Right atrium auricular region (tissue), 2 donors: ENCODE measurements around the gene GSTO2. TPM values are rescaled to one million over a fixed set of nuclear protein-coding genes. Genes with fewer than 3 reads are reported as not detected.
"Not testable (repeated sequence)": the region's sequence is repeated elsewhere in the genome, so short reads cannot be mapped to it uniquely, and the experiment has no call there.

Experiments used
- DNase-seq: peaks from one replicate; pipeline ENCODE4 v3.0.0-alpha.2; 2019; ENCODE audit warnings: low spot score
- H3K27ac ChIP-seq, 2 donors: fragments of 200-600 bp; sonication (generic); 1 replicate in 1 of 2; 2 replicates in 1 of 2; pipeline ENCODE4 v1.5.1; 2016 to 2019
- H3K27me3 ChIP-seq, 2 donors: fragments of 200-600 bp; sonication (generic); one replicate each; pipeline versions ENCODE4 v1.5.1 to v1.6.0; 2017 to 2019
- H3K36me3 ChIP-seq: fragments of 200-600 bp; sonication (generic); one replicate; pipeline ENCODE4 v1.5.1; 2016
- H3K4me1 ChIP-seq, 2 donors: fragments of 200-600 bp; sonication (generic); one replicate each; pipeline versions ENCODE4 v1.5.1 to v1.6.0; 2017 to 2019
- H3K4me3 ChIP-seq, 2 donors: fragments of 200-600 bp; sonication (generic); 1 replicate in 1 of 2; 2 replicates in 1 of 2; pipeline ENCODE4 v1.5.1; 2017 to 2019; ENCODE audit warnings: mild to moderate bottlenecking in 1 of 2, moderate library complexity in 1 of 2
- H3K9me3 ChIP-seq, 2 donors: fragments of 200-600 bp; sonication (generic); one replicate each; pipeline ENCODE4 v1.5.1; 2019
- total RNA-seq, 2 donors: library from RNA; depleted of rRNA; stranded (reverse); fragments of >200 nt; gene quantifications; one replicate each; pipeline ENCODE4 v1.1.0, GENCODE V29; 2016
- TF ChIP-seq, protein P1 (sequence below), 2 donors: fragments of 200-600 bp; sonication (generic); IDR thresholded peaks; one replicate each; pipeline ENCODE4 v1.5.1; 2019; ENCODE audit warnings: antibody characterized with exemption in 2 of 2

The GSTO2 gene
- total RNA-seq, 2 donors from 2014 or later: 0.55 to 0.63 TPM

DNA sequence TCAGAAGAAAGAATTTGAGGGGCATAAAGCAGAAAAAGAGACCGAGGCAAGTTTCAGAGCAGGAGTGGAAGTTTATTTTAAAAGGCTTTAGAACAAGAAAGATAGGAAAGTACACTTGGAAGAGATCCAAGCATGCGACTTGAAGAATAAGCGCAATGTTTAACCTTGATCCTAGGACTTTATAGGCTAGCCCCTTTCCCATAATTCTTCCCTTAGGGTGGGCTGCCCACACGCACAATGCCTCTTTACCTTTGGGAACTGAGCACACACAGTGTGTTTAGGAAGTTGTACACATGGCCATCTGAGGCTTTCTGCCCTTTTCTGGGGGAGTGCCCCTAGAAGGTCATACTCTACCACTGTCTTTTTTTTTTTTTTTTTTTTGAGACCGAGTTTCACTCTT lies 25.5 kb upstream of the GSTO2 start:
- Histone ChIP-seq H3K27me3 (no peaks in the 10 kb centered on the region), H3K4me1 (no peaks in the 10 kb centered on the region), H3K36me3 (no peaks in the 10 kb centered on the region), H3K9me3 (no peaks in the 10 kb centered on the region), H3K27ac (no peak overlapping the region), H3K4me3 (no peak overlapping the region)
- TF ChIP-seq, protein P1, sequence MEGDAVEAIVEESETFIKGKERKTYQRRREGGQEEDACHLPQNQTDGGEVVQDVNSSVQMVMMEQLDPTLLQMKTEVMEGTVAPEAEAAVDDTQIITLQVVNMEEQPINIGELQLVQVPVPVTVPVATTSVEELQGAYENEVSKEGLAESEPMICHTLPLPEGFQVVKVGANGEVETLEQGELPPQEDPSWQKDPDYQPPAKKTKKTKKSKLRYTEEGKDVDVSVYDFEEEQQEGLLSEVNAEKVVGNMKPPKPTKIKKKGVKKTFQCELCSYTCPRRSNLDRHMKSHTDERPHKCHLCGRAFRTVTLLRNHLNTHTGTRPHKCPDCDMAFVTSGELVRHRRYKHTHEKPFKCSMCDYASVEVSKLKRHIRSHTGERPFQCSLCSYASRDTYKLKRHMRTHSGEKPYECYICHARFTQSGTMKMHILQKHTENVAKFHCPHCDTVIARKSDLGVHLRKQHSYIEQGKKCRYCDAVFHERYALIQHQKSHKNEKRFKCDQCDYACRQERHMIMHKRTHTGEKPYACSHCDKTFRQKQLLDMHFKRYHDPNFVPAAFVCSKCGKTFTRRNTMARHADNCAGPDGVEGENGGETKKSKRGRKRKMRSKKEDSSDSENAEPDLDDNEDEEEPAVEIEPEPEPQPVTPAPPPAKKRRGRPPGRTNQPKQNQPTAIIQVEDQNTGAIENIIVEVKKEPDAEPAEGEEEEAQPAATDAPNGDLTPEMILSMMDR (IDR thresholded peaks at IDR 0.05): no peak
- no peak for DNase-seq

DNA sequence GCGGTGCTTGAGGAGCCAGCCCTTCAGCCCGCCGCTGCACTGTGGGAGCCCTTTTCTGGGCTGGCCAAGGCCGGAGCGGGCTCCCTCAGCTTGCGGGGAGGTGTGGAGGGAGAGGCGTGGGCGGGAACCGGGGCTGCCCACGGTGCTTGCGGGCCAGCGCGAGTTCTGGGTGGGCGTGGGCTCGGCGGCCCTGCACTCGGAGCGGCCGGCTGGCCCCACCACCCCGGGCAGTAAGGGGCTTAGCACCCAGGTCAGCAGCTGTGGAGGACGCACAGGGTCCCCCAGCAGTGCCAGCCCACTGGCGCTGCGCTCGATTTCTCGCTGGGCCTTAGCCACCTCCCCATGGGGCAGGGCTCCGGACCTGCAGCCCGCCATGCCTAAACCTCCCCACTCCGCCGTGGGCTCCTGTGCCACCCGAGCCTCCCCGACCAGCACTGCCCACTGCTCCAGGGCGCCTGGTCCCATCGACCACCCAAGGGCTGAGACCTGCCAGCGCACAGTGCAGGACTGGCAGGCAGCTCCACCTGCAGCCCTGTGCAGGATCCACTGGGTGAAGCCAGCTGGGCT lies 23.8 kb upstream of the GSTO2 start:
- no peak overlapping the region for H3K27ac ChIP-seq
- TF ChIP-seq, protein P1 (IDR thresholded peaks at IDR 0.05): no peak
- no peak overlapping the region for H3K4me3 ChIP-seq
- no peaks in the 10 kb centered on the region for H3K9me3 ChIP-seq
- no peaks in the 10 kb centered on the region for H3K36me3 ChIP-seq
- H3K4me1 ChIP-seq: no peaks in the 10 kb centered on the region
- no peak for DNase-seq
- no peaks in the 10 kb centered on the region for H3K27me3 ChIP-seq

GRCh38 chr10:104246976-104247375 lies 22.0 kb upstream of the GSTO2 start:
- TF ChIP-seq, protein P1 (IDR thresholded peaks at IDR 0.05): no peak
- DNase-seq: no peak
- H3K27ac ChIP-seq: no peak overlapping the region

GRCh38 chr10:104247513-104248146 lies 21.4 kb upstream of the GSTO2 start:
- Histone ChIP-seq H3K9me3 (no peaks in the 10 kb centered on the region), H3K36me3 (no peaks in the 10 kb centered on the region), H3K4me1 (no peaks in the 10 kb centered on the region), H3K4me3 (no peak overlapping the region), H3K27me3 (no peaks in the 10 kb centered on the region), H3K27ac (no peak overlapping the region)
- TF ChIP-seq, protein P1 (IDR thresholded peaks at IDR 0.05): no peak
- no peak for DNase-seq

More at GRCh38 chr10:104246976-104247375, 22.0 kb upstream of the GSTO2 start:
- no peaks in the 10 kb centered on the region for H3K4me1 ChIP-seq
- no peaks in the 10 kb centered on the region for H3K27me3 ChIP-seq
- no peaks in the 10 kb centered on the region for H3K36me3 ChIP-seq
- H3K9me3 ChIP-seq: no peaks in the 10 kb centered on the region
- H3K4me3 ChIP-seq: no peak overlapping the region

GRCh38 chr10:104248931-104249330 lies 20.1 kb upstream of the GSTO2 start:
- H3K4me1 ChIP-seq, H3K4me3 ChIP-seq, H3K27me3 ChIP-seq, H3K36me3 ChIP-seq, H3K9me3 ChIP-seq, H3K27ac ChIP-seq, DNase-seq: not testable (repeated sequence)

DNA sequence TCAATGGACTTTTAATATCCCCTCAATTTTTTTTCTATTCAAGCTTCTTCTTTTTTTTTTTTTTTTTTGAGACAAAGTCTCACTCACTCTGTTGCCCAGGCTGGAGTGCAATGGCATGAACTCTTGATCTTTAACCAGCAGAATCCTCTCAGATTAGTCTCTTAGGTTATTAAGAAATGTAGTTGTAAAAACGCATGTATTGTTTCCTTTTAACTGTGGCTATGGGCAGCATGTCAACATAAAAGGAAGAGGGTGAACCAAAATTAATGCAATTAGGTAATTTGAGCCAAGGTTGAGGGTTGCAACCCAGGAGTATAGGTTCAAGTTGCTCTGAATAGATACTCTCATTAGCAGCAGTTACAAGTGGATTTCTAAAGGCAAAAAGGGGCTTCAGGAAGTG lies 18.6 kb upstream of the GSTO2 start:
- Histone ChIP-seq H3K36me3 (no peaks in the 10 kb centered on the region), H3K4me3 (no peak overlapping the region), H3K4me1 (peaks cover 0 to 11% of the 10 kb centered on the region in 2 donors), H3K9me3 (no peaks in the 10 kb centered on the region), H3K27ac (no peak overlapping the region), H3K27me3 (no peaks in the 10 kb centered on the region)
- no peak for DNase-seq
- TF ChIP-seq, protein P1 (IDR thresholded peaks at IDR 0.05): no peak
